AG08396 (cell line): ENCODE measurements around the gene JDP2.

Source experiments
- DNase-seq: peaks from one replicate; pipeline ENCODE4 v3.0.0; 2012; ENCODE audit warnings: low spot score, mixed read lengths

The JDP2 gene

DNA sequence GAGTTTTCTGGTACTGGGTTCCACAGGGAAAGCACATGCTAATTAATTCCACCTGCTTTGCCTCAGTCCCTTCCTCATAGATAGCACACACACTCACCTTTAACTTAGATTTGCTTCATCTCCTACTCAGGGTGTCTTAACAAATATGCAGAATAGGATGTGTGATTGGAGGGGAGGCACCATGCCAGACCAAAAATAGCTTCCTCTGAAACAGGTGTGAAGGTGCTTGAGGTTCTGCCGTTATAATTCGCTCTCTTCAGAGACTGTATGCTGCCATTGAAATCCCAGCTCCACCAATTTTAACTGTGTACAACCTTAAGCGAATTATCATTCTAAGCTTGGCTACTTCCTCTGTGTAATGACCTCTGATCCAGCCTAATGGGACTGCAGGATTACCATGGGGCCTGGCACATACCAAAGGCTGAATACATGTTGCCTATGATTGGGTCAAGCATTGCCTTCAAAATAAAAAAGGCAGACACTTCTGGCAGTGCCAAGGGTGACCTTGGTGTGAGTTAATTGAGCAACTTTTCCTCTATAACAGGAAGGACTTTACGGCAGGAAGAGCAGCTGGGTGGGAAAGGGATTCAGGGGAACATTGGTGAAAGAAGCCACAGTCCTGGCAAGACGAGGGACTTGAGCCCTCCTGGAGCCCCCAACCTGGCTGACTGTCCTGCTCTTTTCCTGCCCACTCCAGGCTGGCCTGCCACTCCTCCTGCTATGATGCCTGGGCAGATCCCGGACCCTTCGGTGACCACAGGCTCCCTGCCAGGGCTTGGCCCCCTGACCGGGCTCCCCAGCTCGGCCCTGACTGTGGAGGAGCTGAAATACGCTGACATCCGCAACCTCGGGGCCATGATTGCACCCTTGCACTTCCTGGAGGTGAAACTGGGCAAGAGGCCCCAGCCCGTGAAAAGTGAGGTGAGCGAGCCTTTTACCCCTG lies 9.7 kb downstream of the JDP2 start:
- DNase-seq: no peak

DNA sequence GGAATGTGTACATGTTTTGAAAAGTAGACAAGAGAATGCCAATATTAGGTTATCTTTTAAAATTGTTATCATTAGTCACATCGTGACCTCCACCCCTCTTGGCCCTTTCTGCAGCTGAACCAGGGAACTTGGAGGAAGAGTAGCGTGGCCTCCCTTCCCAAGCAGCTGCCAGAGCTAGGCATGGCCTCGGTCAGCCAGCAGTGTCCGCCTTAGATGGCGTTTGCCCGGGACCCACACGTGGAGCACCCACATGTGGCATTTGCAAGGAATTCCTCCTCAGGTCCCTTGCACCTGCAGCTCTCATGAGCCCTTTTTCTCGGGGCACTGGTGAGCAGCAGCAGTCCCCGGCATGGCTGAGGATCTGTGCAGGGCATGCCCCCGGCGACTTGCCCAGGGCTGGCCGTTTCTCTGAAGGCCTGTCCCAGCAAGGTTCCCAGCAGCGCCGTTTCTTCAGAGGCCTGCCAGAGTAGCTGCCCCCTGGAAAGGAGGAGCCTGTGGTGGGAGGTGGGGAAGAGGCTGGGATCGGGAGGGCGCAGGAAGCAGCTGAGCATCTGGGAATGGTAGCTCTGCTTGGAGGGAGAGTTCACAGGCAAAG lies 10.8 kb downstream of the JDP2 start:
- no peak for DNase-seq

DNA sequence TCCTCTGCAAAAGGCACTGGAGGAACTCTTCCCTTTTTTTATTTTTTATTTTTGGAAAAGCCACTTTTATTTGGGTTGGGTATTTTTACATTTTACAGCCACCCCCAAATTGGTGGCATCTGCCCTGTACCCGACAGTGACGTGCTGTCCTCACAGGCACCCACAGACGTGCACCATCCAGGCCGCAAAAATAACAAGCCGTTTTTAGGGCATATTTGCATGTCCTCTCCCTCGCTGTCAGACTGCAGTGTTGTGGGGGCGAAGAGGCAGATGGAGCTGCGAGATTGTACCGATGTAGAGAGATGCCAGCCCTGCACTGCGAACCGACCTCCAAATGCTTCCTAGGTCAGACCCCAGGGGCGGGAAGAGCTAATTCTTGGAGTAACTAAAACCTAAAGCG lies 12.2 kb downstream of the JDP2 start:
- no peak for DNase-seq

DNA sequence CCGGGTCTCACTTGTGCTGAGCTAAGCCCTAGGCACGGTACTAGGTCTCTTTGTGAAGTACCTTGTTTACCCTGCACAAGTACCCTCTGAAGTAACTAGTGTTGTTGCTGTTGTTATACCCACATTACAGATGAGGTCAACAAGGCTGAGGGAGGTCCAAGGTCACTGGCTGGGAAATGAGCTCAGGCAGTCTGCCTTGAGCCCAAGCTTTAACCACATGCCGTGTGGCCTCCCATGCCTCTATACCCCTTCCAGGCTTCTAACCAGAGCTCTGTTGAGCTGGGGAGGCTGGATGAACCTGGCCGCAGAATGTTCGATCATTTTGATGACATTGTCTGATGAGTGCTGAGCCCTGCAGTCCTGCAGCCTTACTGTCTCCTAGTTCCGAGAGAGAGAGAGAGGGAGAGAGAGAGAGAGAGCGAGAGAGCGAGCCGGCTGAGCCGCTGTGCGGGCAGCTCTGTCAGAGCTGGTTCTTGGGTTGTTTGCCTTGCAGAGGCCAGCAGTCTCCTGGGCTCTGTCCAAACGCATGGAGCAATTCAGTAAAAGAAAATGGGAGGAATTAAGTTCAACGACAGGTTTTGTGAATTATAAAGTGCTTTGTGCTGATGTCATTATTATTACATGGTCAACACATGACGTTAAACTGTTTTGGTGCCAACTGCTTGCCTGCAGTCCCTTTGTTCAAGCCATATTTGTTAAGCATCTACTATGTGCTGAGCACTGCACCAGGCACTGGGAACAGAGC lies 13.1 kb downstream of the JDP2 start:
- peak; percentile 75 for DNase-seq

DNA sequence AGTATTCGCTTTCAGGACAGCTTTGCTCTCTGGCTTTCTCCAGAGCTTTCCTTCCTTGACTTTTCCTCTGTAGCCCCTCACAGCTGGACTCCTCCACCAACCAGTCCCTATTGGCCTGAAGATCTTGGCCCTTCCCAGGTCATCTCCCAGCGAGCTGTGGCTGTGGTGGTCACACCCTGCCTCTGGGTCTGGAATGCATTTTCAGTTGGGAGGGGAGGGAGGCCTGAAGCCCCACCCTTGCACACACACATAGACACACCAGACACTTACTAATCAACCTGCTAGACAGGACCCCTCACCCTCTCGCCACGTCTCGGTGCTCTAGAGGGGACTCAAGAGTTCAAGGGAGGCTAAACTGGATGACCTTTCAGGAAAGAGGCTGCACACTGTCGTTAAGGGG lies 13.9 kb downstream of the JDP2 start:
- DNase-seq: no peak

DNA sequence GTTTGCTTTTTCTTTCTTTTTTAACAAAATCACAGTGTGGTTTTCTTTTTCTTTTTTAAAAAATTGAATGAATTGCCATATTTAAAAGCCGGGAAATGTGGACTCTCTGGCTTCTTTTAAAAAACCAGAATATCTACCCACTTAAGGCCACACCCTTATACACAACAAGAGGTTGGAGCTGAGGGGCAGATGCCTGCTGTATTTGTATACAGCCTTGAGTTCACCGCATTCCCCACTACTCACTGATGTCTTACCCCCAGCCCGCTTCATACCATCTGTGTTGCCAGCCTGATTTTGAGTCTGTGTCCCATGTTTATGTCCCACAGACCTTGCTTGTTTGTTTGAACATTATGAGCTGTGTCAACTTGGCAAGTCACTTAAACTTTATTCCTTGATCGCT lies 14.3 kb downstream of the JDP2 start:
- no peak for DNase-seq

DNA sequence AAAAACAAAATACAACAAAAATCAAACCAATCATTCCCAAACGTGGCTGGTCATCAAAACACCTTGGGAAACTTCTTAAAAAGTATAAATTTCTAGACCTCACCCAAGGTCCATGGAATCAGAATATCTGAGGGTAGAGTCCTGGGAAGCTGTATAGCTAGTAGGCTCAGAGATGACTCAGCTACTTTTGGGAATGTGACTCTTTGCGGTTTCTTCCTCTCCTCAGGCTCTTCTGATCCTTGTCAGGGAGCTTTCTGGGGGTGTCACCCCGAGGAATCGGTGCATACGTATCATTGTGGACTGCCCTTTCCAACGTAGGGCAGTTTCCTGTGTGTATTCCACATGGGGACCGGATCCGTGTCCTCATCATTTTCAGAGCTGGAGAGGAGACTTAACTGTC lies 14.8 kb downstream of the JDP2 start:
- no peak for DNase-seq

DNA sequence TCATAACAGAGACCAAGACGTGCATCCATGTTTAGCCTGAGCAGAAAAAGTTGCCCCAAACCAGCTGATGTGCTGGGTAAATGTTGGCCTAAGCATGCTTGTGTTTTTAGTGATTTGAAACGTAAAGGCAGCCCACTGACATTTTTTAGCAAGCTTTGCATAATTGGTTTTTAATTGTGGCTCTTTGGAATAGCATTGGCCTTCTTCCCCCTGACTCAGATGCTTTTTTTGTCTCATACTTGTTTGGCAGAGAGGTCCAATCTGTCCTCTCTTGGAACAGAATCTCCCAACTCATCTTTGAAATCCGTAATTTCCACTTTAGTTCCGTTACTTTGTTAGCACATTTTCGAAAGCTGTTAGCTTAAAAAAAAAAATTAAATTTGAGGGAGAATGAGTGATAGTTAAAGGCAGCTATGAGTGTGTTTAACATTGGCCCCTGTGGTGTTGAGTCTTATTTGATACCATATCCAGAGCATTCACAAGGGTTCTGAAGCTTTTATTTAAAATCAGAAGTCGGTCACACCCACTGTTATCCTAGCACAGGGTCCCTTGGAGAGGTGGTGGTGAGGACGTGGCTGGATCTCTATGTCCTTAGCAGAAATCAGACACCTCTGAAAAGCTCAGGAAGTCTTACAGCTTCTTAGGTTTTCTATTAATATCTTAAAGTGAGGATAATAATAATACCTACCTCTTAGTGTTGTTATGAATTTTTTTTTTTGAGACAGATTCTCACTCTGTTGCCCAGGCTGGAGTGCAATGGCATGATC lies 15.6 kb downstream of the JDP2 start:
- DNase-seq: no peak

DNA sequence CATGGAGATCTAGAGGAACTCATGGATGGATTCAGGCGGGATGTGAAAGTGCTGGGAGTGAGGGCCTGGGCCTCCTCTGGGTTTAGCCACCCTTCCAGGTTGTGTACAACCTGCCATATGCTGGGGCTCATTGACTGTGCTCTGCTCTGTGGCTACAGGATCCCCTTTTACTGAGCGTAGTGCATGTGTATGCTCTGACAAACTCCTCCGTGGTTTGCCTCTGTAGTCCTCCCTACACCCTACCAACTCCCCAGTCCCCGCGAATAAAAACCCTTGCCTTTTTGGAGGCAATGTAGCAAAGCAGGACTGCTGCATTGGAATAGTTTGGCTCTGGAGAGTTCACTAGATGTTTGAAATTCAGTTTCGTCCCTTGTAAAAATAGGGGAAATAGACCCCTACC lies 17.4 kb downstream of the JDP2 start:
- DNase-seq: no peak

DNA sequence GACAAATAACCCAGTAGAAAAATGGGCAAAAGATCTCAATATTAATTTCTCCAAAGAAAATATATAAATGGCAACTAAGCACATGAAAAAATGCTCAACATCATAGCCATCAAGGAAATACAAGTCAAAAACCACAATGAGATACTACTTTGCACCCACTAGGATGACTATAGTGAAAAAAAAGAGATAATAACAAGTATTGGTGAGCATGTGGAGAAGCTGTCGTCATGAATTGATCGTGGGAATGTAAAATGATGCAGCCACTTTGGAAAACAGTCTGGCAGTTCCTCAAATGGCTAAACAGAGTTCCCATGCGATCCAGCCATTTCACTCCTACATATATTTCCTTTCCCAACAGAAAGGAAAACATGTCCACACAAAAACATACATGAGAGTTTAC lies 18.1 kb downstream of the JDP2 start:
- DNase-seq: no peak

DNA sequence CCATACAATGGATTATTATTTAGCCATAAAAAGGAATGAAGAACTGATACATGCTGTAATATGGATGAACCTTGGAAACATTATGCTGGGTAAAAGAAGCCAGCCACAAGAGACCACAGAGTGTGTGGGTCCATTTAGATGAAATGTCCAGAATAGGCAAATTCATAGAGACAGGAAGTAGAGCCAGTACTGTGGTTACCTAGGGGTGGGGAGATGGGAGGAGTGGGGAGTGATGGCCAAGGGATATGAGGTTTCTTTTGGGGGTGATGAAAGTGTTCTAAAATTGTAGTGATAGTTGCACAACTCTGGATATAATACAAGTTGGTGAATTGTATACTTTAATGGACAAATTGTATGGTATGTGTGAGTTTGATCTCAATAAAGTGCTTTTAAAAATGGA lies 18.6 kb downstream of the JDP2 start:
- DNase-seq: no peak

DNA sequence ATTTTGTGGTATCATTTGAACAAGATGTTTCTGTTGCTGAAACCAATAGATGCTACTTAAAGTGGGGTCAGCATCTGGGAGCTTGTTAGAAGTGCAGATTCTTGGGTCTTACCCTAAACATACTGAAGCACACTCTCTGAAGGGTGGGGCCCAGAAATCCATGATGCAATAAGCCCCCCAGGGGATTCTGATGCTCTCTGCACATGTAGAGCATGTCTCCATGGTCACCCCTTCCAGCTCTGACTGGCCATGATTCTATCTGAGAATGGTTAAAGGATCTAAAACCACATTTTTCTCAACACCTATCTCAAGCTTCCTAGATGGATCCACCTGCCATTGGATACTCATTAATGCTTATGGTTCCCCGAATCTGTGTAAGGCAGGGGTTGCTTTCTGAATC lies 20.4 kb downstream of the JDP2 start:
- DNase-seq: no peak

DNA sequence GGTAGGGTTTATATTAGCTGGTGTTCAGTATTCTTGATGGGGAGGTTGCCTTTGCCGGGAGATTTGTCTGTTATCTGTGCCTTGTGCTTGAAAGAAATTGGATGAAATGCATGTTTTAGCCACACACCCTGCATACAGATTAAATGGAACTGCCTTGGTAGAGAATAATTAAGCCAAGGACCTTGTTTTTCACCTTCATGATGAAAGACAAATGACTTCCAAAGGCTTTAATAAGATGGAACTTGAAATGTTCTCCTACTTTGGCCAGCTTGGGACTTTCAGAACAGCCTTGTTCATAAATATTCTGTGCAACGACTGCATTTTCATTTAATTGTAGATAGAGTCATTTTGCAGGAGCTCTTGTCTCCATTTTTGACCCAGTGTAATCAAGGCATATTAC lies 21.2 kb downstream of the JDP2 start:
- DNase-seq: no peak

DNA sequence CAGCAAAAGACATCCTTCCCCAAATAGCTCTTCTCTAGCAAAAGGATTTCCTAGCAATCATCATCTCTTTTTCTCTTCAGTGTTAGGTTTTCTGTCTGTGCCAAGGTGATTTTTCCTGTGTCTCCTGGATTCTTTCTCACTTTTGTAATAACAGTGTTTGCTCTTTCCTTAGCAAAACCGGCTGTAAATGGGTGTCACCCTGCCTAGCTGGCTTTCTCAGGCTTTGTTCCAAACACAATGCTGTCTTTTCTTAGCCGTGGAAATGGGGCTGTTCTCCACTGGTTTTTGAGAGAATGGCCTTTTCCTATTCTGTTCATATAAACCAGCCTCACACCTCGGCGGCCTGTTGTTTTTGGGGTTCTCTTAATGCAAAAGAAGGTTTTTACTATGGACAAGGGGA lies 21.9 kb downstream of the JDP2 start:
- no peak for DNase-seq

DNA sequence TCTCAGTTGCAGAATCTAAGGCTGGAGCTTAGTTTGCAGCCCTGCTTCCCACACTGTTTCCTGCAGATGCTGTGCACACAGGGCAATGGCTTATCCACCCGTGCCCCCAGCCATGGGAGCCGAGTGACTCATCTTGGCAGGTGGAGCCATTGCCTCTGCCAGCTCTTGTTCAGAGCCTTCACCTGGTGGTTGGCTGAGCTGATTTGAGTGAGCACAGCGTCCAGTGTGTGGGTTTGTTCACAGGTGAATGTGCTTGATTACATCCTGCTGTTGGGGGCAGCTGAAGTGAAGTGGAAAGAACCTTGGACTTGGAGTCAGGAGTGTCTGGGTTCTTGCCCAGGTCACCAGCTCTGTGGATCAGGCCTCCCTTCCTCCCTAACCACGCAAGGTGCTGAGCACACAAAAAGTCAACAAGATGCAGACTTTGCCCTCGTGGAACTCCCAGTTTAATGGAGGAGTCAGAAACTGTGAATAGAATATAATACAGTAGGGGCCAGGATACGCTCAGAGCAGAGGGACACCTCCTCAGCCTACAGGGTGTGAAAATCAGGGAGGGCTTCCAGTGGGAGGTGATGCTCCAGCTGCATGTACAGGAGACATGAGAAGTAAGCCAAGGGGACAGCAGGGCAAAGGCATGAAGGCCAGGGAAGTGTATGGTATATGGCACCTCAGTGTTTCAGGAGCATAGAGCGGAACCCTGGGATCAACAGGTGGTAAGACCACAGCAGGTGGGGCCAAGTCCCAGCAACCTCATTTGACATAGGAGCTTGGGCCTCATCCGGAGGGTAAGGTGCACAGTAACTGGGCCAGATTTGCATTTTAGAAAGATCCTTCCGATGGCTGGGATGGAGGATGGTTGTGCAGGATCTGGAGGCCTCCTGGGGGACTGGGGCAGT lies 22.8 kb downstream of the JDP2 start:
- DNase-seq: no peak

DNA sequence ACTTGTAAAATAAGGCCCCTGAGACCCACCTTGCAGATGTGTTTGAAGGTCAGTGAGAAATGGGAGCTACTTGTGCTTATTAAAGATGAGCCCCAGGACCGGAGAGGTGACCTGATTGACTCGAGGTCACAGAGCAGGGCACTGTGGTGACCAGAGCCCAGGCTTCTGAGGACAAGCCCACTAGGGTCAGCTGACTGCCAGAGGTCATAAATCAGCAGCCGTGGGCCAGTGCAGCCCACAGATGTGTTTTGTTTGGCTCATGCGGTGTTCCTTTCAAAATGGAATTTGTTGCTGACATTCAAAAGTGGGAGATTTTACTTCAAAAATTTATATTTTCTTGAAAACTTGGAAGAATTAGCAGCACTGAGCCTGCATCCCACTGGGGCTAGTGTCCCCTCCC lies 24.5 kb downstream of the JDP2 start:
- DNase-seq: no peak

DNA sequence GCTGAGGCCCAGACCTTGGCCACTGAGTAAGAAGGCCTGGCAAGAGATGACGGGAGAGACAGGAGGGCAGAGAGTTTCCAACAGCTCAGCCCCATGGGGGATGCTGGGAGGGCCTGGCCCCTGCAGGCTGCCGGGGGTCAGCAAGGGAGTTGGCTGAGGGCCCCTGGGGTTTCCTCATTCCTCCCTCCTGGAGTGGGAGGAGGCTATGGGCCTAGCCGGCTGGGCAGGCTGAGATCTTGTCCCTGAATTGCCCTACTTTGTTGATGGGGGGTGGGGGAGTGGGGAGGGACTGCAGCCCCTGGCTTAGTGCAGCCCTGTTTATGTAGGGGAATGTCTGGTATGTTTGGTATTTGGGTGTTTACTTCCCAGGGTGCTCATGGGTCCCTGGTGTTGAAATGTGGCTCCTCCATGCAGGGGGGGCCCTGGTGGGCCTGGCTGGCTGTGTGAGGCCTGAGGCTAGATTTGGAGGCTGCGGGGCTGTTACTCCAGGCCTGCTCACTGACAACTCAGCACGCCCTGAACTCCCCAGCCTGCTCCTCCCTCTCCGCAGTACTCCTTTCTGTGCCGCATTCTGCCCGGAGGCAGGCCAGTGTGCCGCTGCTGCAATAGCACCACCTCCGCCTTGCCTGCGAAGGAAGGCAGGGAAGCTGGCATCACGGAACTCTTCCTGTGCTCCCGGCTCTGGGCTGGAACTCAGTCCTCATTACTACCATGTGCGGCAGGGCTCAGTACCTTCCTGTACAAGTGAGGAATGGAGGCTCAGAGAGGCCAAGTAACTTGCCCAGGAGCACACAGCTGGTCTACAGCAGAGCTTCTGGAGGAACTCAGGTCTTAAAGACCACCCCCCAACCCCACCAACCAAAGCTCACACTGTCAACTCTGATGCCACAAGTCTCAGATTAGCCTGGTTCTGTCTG lies 25.3 kb downstream of the JDP2 start:
- DNase-seq: peak; percentile 85

DNA sequence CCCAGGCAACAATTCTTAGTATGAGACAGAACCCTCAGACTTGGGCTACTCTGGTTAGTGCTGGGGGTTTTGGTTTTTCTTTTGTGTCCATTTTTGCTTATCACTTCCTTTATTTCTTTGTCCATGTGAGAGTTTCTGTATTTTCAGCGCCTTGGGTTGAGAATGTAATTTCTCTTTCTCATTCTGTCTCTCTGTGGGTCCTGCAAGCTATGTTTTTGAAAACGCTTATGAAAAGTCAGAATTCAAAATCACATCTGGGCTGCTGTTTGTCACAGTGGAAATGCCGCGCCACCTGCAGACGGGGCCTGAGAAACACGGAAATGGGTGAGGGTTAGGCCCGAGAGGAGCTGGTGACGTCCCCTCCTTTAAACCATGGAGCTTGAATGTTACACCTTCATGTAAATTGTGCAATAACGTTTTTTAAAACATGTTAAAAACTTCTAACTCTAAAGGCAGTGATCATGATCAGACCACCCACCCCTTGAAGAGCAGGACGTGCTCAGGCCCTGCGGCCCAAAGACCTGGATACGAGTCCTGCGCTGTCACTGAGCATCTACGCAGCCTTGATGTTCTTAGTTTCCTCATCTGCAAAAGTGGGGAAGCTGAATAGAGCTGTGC lies 26.1 kb downstream of the JDP2 start:
- no peak for DNase-seq

DNA sequence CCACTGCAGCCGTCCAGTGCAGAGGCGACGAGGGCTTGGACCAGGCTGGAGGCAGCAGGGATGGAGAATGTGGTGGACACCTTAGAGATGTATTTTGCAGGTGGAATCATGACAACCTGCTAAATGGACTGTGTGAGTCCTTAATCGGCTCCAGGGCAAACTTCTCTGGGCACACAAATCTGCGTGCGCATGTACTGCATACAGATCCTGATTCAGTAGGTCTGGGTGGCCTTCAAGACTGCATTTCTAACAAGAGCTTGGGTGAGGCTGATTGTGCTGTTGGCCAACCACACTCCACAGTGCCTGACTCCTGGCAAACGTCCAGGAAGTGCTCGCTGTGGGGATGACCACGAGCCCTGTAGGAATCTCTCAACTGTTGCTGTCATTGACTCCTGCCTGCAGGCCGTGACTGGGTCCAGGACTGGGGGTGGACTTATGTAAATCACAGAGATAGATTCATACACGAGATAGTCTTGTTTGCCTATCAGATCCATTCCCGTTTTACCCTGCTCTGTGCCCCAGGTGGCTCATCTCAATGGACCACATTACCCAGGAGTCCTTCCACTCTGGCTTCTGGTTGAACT lies 27.2 kb downstream of the JDP2 start:
- DNase-seq: peak; percentile 70
